Mucosa of descending colon (tissue), 3 donors: ENCODE results near the gene CYB5R4. TPM values are rescaled to one million over a fixed set of nuclear protein-coding genes. Genes with fewer than 3 reads are reported as not detected.

Experiments
- ATAC-seq: fragments of 200-7000 bp; cut with Tn5 transposase; one replicate; pipeline ENCODE4 v1.9.1; 2020; ENCODE audit warnings: mild to moderate bottlenecking, moderate library complexity
- DNase-seq, 3 donors: peaks; one replicate each; pipeline ENCODE4 v3.0.0-alpha.2; 2020
- H3K36me3 ChIP-seq: fragments of 200-600 bp; one replicate; pipeline ENCODE4 v1.8.0; 2021; ENCODE audit warnings: low read depth, mild to moderate bottlenecking
- H3K4me1 ChIP-seq: fragments of 200-600 bp; one replicate; pipeline ENCODE4 v1.8.0; 2021; ENCODE audit warnings: low read depth, mild to moderate bottlenecking
- H3K4me3 ChIP-seq: fragments of 200-600 bp; one replicate; pipeline ENCODE4 v1.8.0; 2021; ENCODE audit warnings: mild to moderate bottlenecking
- H3K9me3 ChIP-seq: fragments of 200-600 bp; one replicate; pipeline ENCODE4 v1.8.0; 2021; ENCODE audit warnings: mild to moderate bottlenecking
- intact Hi-C, 2 donors: fragments of 100-400 bp; cut with DNase I in 1 of 2; cut with micrococcal nuclease in 1 of 2; formaldehyde crosslinking; loops; one replicate each; pipeline versions ENCODE4 v1.11.0 to v1.11.1; 2022; cut with DNase I, micrococcal nuclease
- total RNA-seq, 3 donors: library from RNA; stranded (reverse); fragmentation: NEBNext Ultra II Directional in 2 of 3; extraction: Animal tissue kit (Norgen Biotek cat#: 25700) in 2 of 3; gene quantifications; one replicate each; pipeline versions ENCODE4 v1.2.1 to v1.2.4, GENCODE V29; 2021 to 2023
- TF ChIP-seq, protein P1 (sequence below): fragments of 200-600 bp; IDR thresholded peaks from one replicate; pipeline ENCODE4 v1.8.0; 2022; ENCODE audit warnings: antibody characterized with exemption, mild to moderate bottlenecking
- donor health status: DM: no; HTN: no; CAD: no; lungs with moderate emphysema.
- donor health status: DM: no; HTN: no; CAD: no.
- donor health status: DM: no; HTN: yes; CAD: no.

CYB5R4 gene
- total RNA-seq, 3 donors from 2014 or later = 26.6 to 30.7 (median 29.0) TPM

GRCh38 chr6:83824388-83824801 is 35.1 kb upstream of the CYB5R4 start:
- Histone ChIP-seq H3K4me3 (no peak overlapping the region), H3K9me3 (no peaks in the 10 kb centered on the region), H3K36me3 (no peaks in the 10 kb centered on the region), H3K4me1 (no peaks in the 10 kb centered on the region)
- ATAC-seq (no peak), DNase-seq (peak in 1 of 3 donors; percentile 3)
- intact Hi-C loops = no loop called here
- TF ChIP-seq, protein P1, sequence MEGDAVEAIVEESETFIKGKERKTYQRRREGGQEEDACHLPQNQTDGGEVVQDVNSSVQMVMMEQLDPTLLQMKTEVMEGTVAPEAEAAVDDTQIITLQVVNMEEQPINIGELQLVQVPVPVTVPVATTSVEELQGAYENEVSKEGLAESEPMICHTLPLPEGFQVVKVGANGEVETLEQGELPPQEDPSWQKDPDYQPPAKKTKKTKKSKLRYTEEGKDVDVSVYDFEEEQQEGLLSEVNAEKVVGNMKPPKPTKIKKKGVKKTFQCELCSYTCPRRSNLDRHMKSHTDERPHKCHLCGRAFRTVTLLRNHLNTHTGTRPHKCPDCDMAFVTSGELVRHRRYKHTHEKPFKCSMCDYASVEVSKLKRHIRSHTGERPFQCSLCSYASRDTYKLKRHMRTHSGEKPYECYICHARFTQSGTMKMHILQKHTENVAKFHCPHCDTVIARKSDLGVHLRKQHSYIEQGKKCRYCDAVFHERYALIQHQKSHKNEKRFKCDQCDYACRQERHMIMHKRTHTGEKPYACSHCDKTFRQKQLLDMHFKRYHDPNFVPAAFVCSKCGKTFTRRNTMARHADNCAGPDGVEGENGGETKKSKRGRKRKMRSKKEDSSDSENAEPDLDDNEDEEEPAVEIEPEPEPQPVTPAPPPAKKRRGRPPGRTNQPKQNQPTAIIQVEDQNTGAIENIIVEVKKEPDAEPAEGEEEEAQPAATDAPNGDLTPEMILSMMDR = no peak

- Histone ChIP-seq H3K36me3 (no peaks in the 10 kb centered on the region), H3K4me3 (no peak overlapping the region), H3K4me1 (no peaks in the 10 kb centered on the region), H3K9me3 (no peaks in the 10 kb centered on the region)
- ATAC-seq (no peak), DNase-seq (no peak)
- TF ChIP-seq, protein P1 = no peak
- intact Hi-C loops = no loop called here
Observed at GRCh38 chr6:83824831-83825230, 34.7 kb upstream of the CYB5R4 start.

GRCh38 chr6:83827050-83827449 is 32.4 kb upstream of the CYB5R4 start:
- intact Hi-C loops = no loop called here
- TF ChIP-seq, protein P1 = no peak
- ATAC-seq (no peak), DNase-seq (no peak)
- H3K9me3 ChIP-seq = no peaks in the 10 kb centered on the region
- no peaks in the 10 kb centered on the region for H3K4me1 ChIP-seq
- H3K4me3 ChIP-seq = no peak overlapping the region
- no peaks in the 10 kb centered on the region for H3K36me3 ChIP-seq

GRCh38 chr6:83838727-83839126 is 20.8 kb upstream of the CYB5R4 start:
- Histone ChIP-seq H3K36me3 (no peaks in the 10 kb centered on the region), H3K9me3 (no peaks in the 10 kb centered on the region), H3K4me1 (no peaks in the 10 kb centered on the region), H3K4me3 (no peak overlapping the region)
- intact Hi-C loops = no loop called here
- TF ChIP-seq, protein P1 = no peak
- DNase-seq (no peak), ATAC-seq (no peak)

GRCh38 chr6:83844170-83844569 is 15.3 kb upstream of the CYB5R4 start:
- TF ChIP-seq, protein P1 = no peak

DNA sequence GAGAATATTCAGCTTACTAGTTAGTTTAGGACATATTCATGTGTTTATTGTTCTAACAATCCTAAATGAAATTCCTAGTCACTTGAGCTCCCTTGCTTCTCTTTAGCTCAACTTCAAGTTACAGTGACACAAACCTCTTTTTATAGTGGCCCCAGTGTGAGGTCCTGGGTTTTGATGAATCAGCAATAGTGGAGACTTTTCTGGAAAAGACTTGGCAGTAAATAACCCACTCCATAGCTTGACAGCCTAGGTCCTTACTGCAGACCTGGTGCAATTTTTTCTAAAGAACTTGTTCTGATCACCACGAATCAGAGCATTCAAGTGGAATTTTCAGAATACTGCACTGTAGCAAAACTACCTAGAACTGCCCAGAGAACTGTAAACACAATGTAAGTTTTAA is 13.2 kb upstream of the CYB5R4 start:
- no peak for ATAC-seq
- intact Hi-C loops = no loop called here
- TF ChIP-seq, protein P1 = no peak

More at GRCh38 chr6:83844170-83844569, 15.3 kb upstream of the CYB5R4 start:
- no peak overlapping the region for H3K4me3 ChIP-seq
- H3K9me3 ChIP-seq = no peaks in the 10 kb centered on the region
- ATAC-seq (no peak), DNase-seq (no peak)
- H3K4me1 ChIP-seq = no peaks in the 10 kb centered on the region
- no peaks in the 10 kb centered on the region for H3K36me3 ChIP-seq
- intact Hi-C loops = no loop called here

More for the DNA sequence above, 13.2 kb upstream of the CYB5R4 start:
- DNase-seq = no peak
- Histone ChIP-seq H3K9me3 (no peaks in the 10 kb centered on the region), H3K4me1 (no peaks in the 10 kb centered on the region), H3K4me3 (no peak overlapping the region), H3K36me3 (no peaks in the 10 kb centered on the region)
